Activated naive CD8-positive, alpha-beta T cell treated with anti-CD3 and anti-CD28 coated beads, Interleukin-2, amount 50 U/mL, for 24 hours (primary cell): ENCODE data around the gene SQOR.

Experiments
- ATAC-seq: fragments of 150-1000 bp; cut with Tn5 transposase; one replicate; pipeline ENCODE4 v1.10.0; 2021
- DNase-seq: peaks from one replicate; pipeline ENCODE4 v3.0.0; 2021
- H3K27ac Mint-ChIP-seq: one replicate; pipeline ENCODE4 v1.8.0; 2021; ENCODE audit warnings: mild to moderate bottlenecking, mixed read lengths
- H3K27me3 Mint-ChIP-seq: one replicate; pipeline ENCODE4 v1.8.0; 2021; ENCODE audit warnings: mixed read lengths
- H3K36me3 Mint-ChIP-seq: one replicate; pipeline ENCODE4 v1.8.0; 2021; ENCODE audit warnings: low read depth, mixed read lengths
- H3K4me1 Mint-ChIP-seq: one replicate; pipeline ENCODE4 v1.8.0; 2021; ENCODE audit warnings: mixed read lengths
- H3K4me3 Mint-ChIP-seq: one replicate; pipeline ENCODE4 v1.8.0; 2021; ENCODE audit warnings: mild to moderate bottlenecking, moderate library complexity, mixed read lengths
- H3K9me3 Mint-ChIP-seq: one replicate; pipeline ENCODE4 v1.8.0; 2021; ENCODE audit warnings: mixed read lengths

SQOR gene

GRCh38 chr15:45731343-45731742 is 96.5 kb downstream of the SQOR start:
- ATAC-seq (no peak), DNase-seq (no peak)
- no peaks in the 10 kb centered on the region for H3K36me3 Mint-ChIP-seq
- no peak overlapping the region for H3K4me3 Mint-ChIP-seq
- H3K9me3 Mint-ChIP-seq: no peaks in the 10 kb centered on the region
- no peak overlapping the region for H3K27ac Mint-ChIP-seq
- H3K27me3 Mint-ChIP-seq: peaks cover 29% of the 10 kb centered on the region
- no peaks in the 10 kb centered on the region for H3K4me1 Mint-ChIP-seq

GRCh38 chr15:45732662-45733061 is 97.8 kb downstream of the SQOR start:
- Mint-ChIP-seq H3K36me3 (no peaks in the 10 kb centered on the region), H3K4me3 (no peak overlapping the region), H3K4me1 (no peaks in the 10 kb centered on the region), H3K9me3 (no peaks in the 10 kb centered on the region), H3K27me3 (peaks cover 23% of the 10 kb centered on the region), H3K27ac (no peak overlapping the region)
- ATAC-seq (no peak), DNase-seq (no peak)

- Mint-ChIP-seq H3K27me3 (peaks cover 17% of the 10 kb centered on the region), H3K4me3 (no peak overlapping the region), H3K9me3 (no peaks in the 10 kb centered on the region), H3K36me3 (no peaks in the 10 kb centered on the region), H3K27ac (no peak overlapping the region), H3K4me1 (no peaks in the 10 kb centered on the region)
- ATAC-seq (no peak), DNase-seq (no peak)
These were observed 99.5 kb downstream of the SQOR start for GRCh38 chr15:45734260-45734711.
